ENCODE measurements around the gene CLDN2.

CLDN2 gene

GRCh38 chrX:106946464-106946863 is 26.3 kb downstream of the CLDN2 start:
- no peak overlapping the region for H3K4me3 ChIP-seq (replicated peaks; ENCODE audit: low read depth, low read length)
- no peak for TF ChIP-seq CTCF (IDR thresholded peaks at IDR 0.05; ENCODE audit: low read length, missing control alignments)
- no peak for DNase-seq (ENCODE audit: low read depth)

GRCh38 chrX:106948641-106949040 is 28.4 kb downstream of the CLDN2 start:
- no peak overlapping the region for H3K4me3 ChIP-seq (replicated peaks; ENCODE audit: low read depth, low read length)
- no peak for TF ChIP-seq CTCF (IDR thresholded peaks at IDR 0.05; ENCODE audit: low read length, missing control alignments)
- DNase-seq (ENCODE audit: low read depth), result no peak

- no peak for TF ChIP-seq CTCF (IDR thresholded peaks at IDR 0.05; ENCODE audit: low read length, missing control alignments)
- no peak for DNase-seq (ENCODE audit: low read depth)
- H3K4me3 ChIP-seq (replicated peaks; ENCODE audit: low read depth, low read length), result no peak overlapping the region
Observed at GRCh38 chrX:106949366-106949765, 29.2 kb downstream of the CLDN2 start.

- no peak for DNase-seq (ENCODE audit: low read depth)
- H3K4me3 ChIP-seq (replicated peaks; ENCODE audit: low read depth, low read length), result no peak overlapping the region
- no peak for TF ChIP-seq CTCF (IDR thresholded peaks at IDR 0.05; ENCODE audit: low read length, missing control alignments)
Observed at GRCh38 chrX:106950381-106950780, 30.2 kb downstream of the CLDN2 start.

- TF ChIP-seq CTCF (IDR thresholded peaks at IDR 0.05; ENCODE audit: low read length, missing control alignments), result no peak
Observed at GRCh38 chrX:106951230-106951629, 31.0 kb downstream of the CLDN2 start.

GRCh38 chrX:106952089-106952488 is 31.9 kb downstream of the CLDN2 start:
- no peak for TF ChIP-seq CTCF (IDR thresholded peaks at IDR 0.05; ENCODE audit: low read length, missing control alignments)
- no peak overlapping the region for H3K4me3 ChIP-seq (replicated peaks; ENCODE audit: low read depth, low read length)
- no peak for DNase-seq (ENCODE audit: low read depth)

More at GRCh38 chrX:106951230-106951629, 31.0 kb downstream of the CLDN2 start:
- no peak overlapping the region for H3K4me3 ChIP-seq (replicated peaks; ENCODE audit: low read depth, low read length)
- no peak for DNase-seq (ENCODE audit: low read depth)

- no peak for TF ChIP-seq CTCF (IDR thresholded peaks at IDR 0.05; ENCODE audit: low read length, missing control alignments)
- no peak for DNase-seq (ENCODE audit: low read depth)
- no peak overlapping the region for H3K4me3 ChIP-seq (replicated peaks; ENCODE audit: low read depth, low read length)
Observed at GRCh38 chrX:106952538-106952937, 32.3 kb downstream of the CLDN2 start.

All from fibroblast of pulmonary artery (primary cell).